HG03045 (cell line): ENCODE measurements around the gene BBLN.
"Not testable (repeated sequence)": the region's sequence is repeated elsewhere in the genome, so short reads cannot be mapped to it uniquely, and the experiment has no call there.

ENCODE experiments used
- ATAC-seq: cut with Tn5 transposase; IDR thresholded peaks from one replicate; pipeline ENCODE4 v1.9.1; 2021; ENCODE audit warnings: mild to moderate bottlenecking, moderate library complexity; ENCODE audit not compliant: unreplicated experiment

Gene BBLN

DNA sequence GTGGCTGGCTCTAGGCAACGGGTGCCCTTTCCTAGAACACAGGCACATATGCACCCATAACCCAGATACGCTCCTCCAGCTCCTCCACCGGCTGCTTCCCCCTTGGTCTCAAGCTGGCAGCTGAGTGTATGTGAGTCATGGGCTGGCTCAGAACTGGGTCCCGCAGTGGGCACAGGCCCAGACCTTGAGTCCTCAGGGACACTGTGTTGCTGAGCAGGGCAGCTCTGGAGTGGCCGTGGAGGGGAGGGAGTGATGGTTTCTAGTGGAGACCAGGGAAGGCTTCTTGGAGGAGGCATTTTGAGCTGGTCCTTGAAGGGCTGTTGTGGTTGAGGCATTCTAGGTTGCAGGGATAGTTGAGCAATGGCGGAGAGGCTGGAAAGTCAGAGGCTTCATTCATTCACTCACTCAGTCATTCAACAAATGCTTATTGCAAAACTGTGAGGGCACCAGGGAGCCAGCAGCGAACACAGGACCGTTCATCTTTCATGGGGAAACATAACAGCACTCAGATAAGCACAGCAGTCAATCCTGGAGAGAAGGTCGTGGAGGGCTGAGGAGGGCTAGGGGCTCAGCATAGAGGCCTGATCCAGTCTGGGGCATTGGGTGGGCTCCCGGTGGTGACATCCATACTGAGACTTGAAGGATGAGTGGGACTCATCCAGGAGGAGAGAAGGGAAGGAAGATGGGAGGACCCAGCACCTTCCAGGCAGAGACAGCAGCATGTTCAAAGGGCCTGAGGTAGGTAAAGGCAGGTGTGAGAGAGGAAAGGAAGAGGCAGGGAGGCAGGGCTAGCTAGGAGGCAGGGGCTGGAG, 2.4 kb downstream of the BBLN start:
- no peak for ATAC-seq

DNA sequence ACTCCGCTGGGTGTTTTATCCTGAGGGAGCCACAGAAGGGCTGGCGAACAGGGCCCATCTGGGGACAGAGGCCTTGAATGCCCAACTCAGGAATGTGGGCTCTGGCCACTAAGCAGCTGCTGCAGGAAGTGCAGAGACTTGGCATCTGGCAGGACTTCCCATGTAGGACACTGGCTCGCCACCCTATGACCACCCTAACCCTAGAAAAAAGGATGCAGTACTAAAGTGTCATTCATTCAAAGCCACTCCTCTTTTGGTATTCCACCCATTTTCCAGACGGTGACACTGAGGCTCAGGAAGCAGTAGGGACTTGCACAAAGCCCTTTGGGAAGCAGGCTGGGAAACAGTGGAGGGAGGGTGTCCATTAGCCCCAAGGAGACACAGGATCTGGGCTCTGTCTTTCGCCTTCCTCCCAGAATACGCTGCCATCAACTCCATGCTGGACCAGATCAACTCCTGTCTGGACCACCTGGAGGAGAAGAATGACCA, 3.0 kb downstream of the BBLN start:
- ATAC-seq: no peak

DNA sequence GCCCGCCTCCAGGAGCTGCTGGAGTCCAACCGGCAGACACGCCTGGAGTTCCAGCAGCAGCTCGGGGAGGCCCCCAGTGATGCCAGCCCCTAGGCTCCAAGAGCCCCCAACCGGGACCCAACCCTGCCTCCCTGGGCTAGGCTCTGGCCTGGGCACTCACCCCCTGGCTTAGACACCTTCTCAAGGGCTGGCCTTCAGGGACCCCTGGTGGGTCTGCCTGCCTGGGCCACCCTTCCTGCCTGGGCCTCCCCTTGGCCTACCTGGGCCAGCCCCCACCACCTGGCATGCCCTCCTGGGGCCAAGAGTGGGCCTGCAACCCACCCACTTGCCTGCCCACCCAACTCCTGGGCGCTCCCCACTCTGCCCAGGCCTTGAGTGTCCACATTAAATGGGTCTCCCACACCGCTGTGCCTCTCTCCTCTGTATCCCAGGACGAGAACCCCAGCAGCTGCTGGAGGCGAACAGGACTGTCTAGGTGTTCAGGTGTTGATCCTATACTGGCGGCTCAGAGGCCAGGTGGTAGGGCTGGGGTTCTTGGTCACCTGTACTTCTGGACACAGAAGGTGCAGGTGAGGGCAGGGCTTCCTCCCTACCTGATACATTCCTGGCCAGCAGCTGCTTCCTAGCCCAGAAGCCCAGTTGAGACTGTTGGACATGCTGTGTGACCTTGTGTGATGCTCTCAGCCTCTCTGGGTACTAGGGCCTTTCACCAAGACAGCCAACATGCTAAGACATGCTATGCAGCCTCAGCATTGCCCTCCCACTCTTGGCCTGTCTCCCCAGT, 3.6 kb downstream of the BBLN start:
- no peak for ATAC-seq

DNA sequence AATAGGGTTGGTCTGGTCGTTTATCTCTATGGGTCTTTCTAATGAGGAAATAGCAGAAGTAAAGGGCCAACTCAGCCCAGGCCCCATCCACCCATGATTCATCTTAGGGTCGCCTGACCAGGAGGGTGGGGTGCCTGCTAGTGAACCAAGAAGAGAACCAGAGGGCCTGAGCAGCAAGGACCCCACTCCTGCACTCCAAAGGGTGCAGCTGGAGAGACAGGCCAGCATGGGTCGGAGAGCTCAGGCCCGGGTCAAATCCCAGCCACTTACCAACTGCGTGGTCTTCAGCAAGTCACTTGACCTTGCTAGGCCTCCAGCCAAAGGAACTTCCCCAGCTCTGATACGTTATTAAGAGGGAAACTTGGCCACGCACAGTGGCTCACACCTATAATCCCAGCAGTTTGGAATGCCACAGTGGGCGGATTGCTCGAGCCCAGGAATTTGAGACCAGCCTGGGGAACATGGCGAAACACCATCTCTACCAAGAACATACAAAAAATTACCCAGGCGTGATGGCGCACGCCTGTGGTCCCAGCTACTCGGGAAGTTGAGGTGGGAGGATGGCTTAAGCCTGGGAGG, 4.3 kb downstream of the BBLN start:
- ATAC-seq: no peak

DNA sequence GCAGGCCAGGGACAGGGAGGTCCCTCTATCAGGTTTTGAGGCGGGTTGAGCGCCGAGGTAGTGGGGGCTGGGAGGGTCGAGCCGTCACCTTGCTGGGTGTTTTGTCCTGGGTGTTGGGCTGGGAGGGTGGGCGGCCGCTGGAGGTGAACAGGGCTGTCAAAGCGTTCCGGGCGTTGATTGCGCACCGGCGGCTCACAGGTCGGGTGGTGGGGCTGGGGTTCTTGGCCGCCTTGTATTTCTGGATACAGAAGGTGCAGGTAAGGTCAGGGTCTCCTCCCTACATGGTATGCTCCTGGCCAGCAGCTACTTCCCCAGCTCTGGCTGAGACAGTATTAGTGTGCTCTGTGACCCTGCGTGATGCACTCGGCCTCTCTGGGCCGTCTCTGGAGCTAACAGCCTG, 6.1 kb downstream of the BBLN start:
- ATAC-seq: no peak

DNA sequence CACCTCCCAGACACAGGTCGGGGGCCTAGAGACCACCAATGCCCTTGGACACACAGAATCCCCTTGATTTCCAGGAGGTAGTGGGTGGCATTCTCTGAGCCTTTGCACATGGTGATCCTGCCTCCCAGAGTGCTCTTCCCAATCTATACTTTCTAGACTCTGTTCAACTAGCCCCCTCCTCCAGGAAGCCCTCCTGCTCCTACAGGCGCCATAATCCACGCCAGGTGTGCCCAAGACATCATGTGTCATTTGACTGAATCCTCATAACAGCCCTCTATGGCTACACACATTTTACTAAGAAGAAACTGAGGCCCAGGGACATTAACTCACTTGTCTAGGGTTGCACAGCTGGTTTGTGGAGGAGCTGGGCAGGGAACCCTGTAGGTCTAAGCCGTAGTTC, 7.1 kb downstream of the BBLN start:
- no peak for ATAC-seq

DNA sequence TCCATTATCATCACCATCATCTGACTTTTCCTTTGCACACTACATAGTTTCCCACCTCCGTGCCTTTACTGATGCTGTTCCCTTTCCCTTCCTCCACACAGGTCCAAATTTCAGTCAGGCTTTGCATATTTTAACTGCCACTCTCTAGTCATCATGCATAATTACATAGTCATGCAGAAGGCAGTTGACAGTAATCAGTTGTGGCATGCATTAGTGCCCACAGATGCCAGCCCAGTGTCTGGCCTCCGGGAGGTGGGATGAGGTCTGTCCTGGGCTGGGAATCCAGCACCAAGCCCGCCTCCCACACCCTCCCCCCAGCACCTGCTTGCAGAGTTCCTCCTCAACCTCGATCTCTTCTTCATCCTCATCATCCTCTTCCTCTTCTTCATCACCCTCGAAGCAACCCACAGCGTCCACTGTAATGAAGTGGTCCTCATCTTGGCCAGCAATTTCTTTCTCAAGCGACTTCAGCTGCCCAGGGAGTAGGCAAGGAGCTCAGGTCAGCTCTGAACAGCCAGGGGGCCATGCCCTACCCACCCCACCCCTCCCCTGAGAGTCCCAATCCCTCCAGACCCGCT, 8.8 kb downstream of the BBLN start:
- ATAC-seq: no peak

DNA sequence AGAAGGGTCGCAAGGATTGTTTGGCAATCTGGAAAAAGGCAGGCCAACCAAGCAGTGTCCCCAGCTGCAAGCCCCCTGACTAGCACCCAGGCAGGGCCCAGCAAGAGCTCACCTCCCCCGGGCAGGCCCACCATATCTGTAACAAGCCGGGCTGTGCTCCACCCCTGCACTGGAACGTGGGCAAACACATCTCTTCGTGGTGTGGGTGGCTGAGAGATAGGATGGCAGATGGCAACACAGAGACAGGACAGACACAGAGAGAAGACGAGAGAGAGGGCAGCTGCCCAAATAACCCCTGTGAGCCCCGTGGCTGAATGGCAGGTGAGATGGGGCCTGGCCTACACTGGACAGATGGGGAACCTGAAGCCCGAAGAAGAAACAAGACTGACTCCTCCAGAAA, 9.4 kb downstream of the BBLN start:
- ATAC-seq: no peak

DNA sequence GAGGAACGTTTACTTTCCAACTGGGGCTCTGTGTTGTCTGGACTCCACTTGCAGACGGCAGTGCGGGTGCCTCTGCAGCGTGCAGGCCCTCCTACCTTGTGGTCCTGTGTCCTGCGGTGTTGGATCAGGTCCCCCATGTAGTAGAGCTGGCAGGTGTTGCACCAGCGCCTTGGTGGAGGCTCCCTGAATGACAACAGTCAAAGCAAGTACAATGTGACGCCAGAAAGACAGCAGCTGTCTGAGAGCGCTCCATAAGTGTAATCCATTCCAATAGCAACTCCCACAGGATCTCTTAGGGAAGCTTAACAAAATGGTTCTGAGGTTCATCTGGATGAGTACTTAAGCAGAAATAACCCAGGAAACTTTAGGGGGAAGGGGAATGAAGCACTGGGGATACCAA, 9.9 kb downstream of the BBLN start:
- ATAC-seq: no peak

DNA sequence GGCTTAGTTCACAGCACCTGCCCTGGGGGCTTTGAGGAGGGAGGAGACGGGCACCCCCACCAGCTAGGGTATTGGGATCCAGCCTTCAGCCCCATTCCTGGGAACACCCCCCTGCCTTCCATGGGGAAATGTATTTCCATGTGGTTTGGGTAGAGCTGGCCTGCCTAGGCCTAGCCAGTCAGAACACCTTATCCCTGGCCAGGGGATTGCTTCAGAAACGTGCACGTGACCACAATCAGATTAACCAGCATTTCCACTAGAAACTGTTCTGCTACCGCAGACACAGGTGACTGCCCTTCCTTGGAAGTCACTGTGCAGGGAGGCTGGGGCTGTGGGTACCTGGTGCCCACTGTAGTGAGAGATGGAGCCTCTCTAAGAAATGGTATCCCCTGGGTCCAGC, 14.0 kb downstream of the BBLN start:
- ATAC-seq: no peak

DNA sequence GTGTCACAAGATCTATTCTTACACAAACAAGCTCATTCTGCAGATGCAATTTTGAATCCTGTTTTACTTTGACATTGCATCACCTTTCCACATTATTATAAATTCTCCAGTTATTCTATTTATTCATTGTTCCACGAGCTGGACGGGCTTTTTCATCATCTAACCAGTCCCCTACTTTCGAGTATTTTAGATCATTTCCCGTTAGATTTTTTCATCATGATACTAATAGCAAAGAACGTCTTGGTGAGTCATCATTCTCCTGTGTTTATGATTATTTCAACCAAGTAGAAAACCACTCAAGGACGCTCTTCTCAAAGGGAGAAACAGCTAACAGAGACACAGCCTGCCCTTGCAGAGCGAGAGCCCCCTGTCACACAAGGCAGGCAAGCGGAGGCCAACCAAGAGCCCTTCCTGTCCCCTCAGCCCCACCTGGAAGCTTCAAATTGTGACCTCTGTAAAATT, 15.1 kb downstream of the BBLN start:
- no peak for ATAC-seq

DNA sequence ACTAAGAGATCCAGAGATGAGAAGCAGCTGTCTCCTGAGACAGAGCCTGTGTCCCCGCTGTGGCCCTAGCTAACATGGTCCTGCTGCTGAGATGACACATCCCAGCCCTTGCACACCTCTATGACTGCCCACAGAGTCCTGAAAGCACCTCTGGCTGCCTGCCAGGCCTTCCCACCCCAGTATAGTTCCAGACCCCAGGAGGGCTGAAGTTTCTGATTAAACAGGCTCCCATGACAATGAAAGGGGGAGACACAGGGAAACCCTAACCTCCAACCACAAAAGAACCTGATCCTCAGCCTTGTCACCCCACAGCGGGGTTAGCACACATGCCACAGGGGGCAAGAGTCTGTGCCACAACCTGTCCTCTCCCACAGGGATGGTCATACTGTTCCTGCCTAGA, 15.7 kb downstream of the BBLN start:
- ATAC-seq: no peak

DNA sequence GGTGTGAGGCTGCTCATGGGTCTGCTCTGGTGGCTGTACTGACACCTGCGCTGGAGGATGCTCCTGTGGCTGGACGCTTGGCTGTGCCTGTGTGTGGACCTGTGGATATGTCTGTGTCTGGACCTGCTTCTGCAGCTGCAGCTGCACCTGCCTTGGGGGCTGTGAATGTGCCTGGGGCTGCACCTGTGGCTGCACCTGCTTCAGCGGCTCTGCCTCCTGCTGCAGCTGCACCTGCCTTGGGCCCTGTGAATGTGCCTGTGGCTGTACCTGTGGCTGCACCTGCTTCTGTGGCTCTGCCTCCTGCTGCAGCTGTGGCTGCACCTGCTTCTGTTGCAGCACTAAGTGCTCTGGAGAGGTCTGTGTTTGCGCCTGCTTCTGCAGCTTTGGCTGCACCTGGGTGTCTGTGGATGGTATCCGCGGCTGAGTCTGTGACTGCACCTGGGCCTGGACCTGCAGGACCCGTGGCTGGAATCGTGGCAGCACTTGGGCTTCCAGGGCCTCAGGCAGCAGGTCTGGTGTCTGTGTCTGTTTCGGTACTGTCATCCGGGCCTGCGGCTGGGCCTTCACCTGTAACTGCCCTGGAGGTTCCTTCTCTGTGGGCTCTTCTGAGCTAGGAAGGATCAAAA, 18.9 kb downstream of the BBLN start:
- no peak for ATAC-seq

DNA sequence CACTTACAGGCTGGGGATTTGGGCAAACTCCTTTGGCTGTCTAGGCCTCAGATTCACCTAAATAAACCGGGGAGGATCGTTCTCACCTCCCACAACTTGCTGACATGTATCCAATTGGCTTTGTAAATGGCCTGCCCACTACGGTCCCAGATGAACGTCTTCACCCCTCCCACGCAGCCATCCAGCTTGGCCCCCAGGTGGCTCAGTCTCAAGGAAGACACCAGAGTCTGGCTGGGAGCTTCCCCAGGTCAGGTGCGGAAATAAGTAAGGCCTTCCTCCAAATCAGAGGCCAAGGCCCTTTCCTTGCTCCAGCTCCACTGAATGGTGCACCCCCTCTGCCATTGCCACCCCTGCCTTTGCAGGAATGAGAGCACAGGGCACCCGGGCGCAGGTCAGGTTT, 19.9 kb downstream of the BBLN start:
- no peak for ATAC-seq

DNA sequence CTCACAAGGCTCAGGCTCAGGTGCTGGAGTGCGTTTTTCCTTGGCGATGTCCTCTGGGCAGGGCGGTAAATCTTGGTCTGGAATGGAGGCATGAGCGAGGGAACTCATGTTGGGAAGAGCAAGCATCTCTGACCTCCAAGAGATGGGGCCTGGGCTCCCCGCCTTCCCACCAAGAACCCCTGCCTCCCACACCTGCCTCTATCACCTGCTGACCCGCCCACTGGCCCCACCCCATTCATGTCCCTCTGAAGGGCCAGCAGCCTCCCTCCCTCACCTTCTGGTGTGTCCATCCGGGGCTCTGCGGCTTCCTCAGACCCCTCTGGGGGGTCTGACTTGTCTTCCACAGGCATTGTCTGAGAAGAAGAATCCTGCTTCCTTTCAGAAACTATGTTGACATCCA, 20.4 kb downstream of the BBLN start:
- no peak for ATAC-seq

DNA sequence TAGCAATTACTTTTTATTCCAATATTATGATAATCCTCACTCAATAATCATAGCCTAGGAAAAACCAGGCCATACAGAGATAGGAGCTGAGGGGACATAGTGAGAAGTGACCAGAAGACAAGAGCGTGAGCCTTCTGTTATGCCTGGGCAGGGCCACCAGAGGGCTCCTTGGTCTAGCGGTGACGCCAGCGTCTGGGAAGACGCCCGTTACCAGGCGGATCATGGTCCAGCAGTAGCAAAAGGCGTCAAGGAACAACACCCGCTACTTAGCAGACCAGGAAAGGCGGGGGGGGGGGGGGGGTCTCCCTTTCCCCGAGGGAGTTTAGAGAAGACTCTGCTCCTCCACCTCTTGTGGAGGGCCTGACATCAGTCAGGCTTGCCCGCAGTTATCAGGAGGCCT, 21.4 kb downstream of the BBLN start:
- ATAC-seq: not testable (repeated sequence)

DNA sequence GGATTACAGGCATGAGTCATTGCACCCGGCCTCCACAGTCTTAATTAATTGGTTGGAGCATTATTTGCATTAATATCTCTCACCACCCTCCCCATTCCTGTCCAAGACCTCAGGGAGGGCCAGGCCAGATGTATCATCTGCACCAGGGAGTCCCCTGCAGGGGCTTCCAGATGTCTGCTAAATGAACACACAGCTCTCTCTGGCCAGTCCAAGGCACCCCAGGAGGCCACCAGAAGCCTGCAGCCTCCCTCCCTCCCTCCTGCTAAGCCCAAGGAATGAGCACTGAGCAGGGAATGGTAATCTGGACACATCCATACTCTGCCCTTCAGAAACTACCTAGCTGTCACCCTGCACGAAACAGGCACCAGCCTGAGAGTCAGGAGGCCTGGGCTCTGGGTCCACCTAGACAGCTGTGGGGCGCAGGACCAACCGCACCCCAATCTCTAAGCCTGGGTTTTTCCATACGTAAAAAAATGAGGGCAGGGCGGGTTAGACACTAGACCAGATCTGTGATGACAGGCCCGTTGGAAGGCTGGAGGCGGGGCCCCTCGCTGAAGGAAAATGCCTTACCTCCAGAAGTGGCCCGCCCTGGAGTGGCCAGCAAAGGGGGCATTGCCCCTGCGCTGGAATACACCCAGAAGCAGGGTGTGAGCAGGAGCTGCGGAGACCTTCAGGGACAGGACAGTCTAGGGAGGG, 23.0 kb downstream of the BBLN start:
- ATAC-seq: no peak

DNA sequence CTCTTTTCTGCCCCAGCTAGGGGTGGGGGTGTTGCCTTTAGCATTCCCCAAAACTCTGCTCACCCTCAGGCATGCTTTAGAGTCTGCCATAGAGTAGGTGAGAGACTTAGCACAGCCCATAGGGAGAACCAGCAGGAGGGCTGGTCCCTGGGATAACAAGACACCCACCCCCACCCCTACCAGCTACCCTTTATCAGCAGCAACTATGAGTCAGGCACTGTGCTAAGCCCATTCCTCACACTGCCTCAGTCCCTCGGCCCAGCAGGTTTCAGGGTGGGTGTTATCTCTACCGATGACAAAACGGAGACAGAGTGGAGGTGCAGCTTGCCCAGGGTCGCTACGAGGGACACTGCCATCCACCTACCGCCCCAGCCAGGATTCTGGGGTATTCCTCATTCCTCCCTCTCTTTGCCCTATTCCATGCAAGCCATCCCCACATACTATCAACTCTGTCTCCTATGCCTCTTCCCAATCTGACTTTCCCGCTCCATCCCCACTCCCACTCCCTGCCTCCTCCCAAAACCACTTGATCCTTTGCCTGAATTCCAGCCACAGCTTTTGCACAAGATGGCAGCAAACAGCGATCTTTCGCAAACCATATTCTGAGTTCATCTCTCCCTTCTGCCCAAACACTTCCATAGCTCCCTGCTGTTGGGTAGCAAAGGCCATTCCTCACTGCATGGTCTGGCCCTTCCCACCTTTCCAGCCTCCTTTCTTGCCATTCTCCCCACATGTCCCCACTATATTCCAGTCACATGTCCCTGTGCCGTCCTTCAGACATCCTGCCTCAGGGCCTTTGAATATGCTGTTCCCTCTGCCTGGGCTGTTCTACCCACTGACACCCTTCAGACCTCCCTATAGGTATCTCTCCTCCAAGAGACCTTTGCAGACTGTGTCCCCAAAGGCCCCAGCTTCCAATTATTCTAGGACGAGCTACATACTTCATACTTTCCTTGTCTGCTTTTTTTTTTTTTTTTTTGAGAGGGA, 26.2 kb downstream of the BBLN start:
- no peak for ATAC-seq

DNA sequence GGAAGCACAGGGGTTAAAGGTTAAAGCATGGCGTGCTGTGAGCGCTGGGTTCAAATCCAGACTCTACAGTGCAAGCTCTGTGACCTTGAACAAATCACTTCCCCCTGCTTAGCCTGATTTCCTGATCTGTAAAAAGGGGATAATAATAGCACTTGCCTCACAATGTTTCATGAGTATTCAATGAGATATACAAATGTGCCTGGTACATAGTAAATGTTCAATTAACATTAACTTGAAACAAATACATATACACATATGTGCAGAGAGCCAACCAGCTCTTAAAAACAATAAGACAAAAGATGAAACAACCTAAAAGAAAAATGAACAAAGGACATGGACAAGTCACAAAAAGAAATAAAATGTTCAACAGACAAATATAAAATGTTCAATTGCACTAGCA, 27.3 kb downstream of the BBLN start:
- no peak for ATAC-seq
